Heart right ventricle (tissue), 16 donors: Measurements from ENCODE around the gene PLA2G2D. TPM values are rescaled to one million over a fixed set of nuclear protein-coding genes. Genes with fewer than 3 reads are reported as not detected.

ENCODE experiments used
- ATAC-seq, 8 donors: fragments of 200-7000 bp; cut with Tn5 transposase; one replicate each; pipeline ENCODE4 v1.9.1; 2020; ENCODE audit warnings: mild to moderate bottlenecking in 8 of 8, moderate library complexity in 8 of 8, moderate number of reproducible peaks in 1 of 8
- DNase-seq, 2 donors: peaks; one replicate each; pipeline ENCODE4 v3.0.0-alpha.2; 2020
- H3K27ac ChIP-seq, 10 donors: fragments of 200-600 bp; sonication (generic) in 2 of 10; one replicate each; pipeline versions ENCODE4 v1.5.0 to v1.8.0; 2020 to 2022; ENCODE audit warnings: mild to moderate bottlenecking in 3 of 10
- H3K27me3 ChIP-seq, 7 donors: fragments of 200-600 bp; one replicate each; pipeline ENCODE4 v1.8.0; 2021 to 2022; ENCODE audit warnings: mild to moderate bottlenecking in 2 of 7
- H3K36me3 ChIP-seq, 9 donors: fragments of 200-600 bp; sonication (generic) in 1 of 9; one replicate each; pipeline versions ENCODE4 v1.5.0 to v1.8.0; 2020 to 2022; ENCODE audit warnings: mild to moderate bottlenecking in 2 of 9
- H3K4me1 ChIP-seq, 9 donors: fragments of 200-600 bp; sonication (generic) in 1 of 9; one replicate each; pipeline versions ENCODE4 v1.5.0 to v1.8.0; 2020 to 2022; ENCODE audit warnings: mild to moderate bottlenecking in 4 of 9
- H3K4me3 ChIP-seq, 10 donors: fragments of 200-600 bp; sonication (generic) in 2 of 10; one replicate each; pipeline versions ENCODE4 v1.5.0 to v1.8.0; 2020 to 2022; ENCODE audit warnings: mild to moderate bottlenecking in 7 of 10, moderate library complexity in 2 of 10
- H3K9me3 ChIP-seq, 11 donors: fragments of 200-600 bp in 10 of 11; sonication (generic) in 2 of 11; one replicate each; pipeline versions ENCODE4 v1.5.0 to v1.8.0; 2013 to 2022; ENCODE audit warnings: mild to moderate bottlenecking in 2 of 11, control low read depth in 1 of 11, moderate library complexity in 1 of 11
- CTCF ChIP-seq, 9 donors: fragments of 200-600 bp; sonication (generic) in 2 of 9; IDR thresholded peaks; one replicate each; pipeline versions ENCODE4 v1.5.0 to v1.8.0; 2021 to 2022; ENCODE audit warnings: antibody characterized with exemption in 9 of 9, mild to moderate bottlenecking in 5 of 9, moderate library complexity in 1 of 9
- WGBS, 2 donors: extraction: QIAGEN DNeasy Blood & Tissue Kit; methylation state at CpG; one replicate each; pipeline ENCODE4 v1.1.7; 2013; ENCODE audit warnings: inconsistent platforms in 1 of 2; 5-methylcytosine and 5-hydroxymethylcytosine counted together
- intact Hi-C, 10 donors: fragments of 100-400 bp; cut with DNase I; formaldehyde crosslinking; loops; one replicate each; pipeline versions ENCODE4 v1.11.1 to v1.14.2; 2022
- polyA plus RNA-seq, 2 donors: library from polyadenylated mRNA; stranded (reverse); fragments of 200-250 nt; gene quantifications; one replicate each; pipeline ENCODE4 v1.2.3, GENCODE V29; 2013
- total RNA-seq, 10 donors: library from RNA; stranded (reverse); fragmentation: NEBNext Ultra II Directional in 3 of 10; extraction: Animal tissue kit (Norgen Biotek cat#: 25700) in 3 of 10; gene quantifications; one replicate each; pipeline versions ENCODE4 v1.2.1 to v1.2.4, GENCODE V29; 2021 to 2023
- donor health status: Arrhythmogenic right ventricular cardiomyopathy.
- donor health status: ischemic (EF 13 %, LVEDD 7.1; RV severe dilation, severe dysfunction).
- donor health status: healthy with polysubstance abuse.
- donor health status: DM: no; HTN: yes; CAD: no.
- donor health status: DM: no; HTN: no; CAD: no.
- donor health status: ischemic (EF 25% LVEDD 6.9; RV normal size, moderate dysfunction).
- donor health status: ischemic (EF 25% LVEDD 5.7; RV mildly dilated, moderate dysfunction).
- donor health status: healthy.
- donor health status: DM: yes; HTN: yes; CAD: no.
- donor health status: Ischemic cardiomyopathy.
- donor health status: ischemic (EF 35%, LVEDD 5.7; RV mildly dilated, moderate dysfunction).
- donor health status: nonischemic (EF 11% LVEDD 7.7; RV severe dilation, severe dysfunction).
- donor health status: DM: yes; HTN: yes; CAD: no.
- donor health status: PGD.
- donor health status: ischemic (EF 29% LVEDD 5.4; RV normal size, mild dysfunction).
- donor health status: nonischemic (EF 23%, LVEDD 6.1; RV moderate dilation, normal function).

PLA2G2D gene
- total and polyA plus RNA-seq, 12 donors: 1.1 TPM; not detected in 11

DNA sequence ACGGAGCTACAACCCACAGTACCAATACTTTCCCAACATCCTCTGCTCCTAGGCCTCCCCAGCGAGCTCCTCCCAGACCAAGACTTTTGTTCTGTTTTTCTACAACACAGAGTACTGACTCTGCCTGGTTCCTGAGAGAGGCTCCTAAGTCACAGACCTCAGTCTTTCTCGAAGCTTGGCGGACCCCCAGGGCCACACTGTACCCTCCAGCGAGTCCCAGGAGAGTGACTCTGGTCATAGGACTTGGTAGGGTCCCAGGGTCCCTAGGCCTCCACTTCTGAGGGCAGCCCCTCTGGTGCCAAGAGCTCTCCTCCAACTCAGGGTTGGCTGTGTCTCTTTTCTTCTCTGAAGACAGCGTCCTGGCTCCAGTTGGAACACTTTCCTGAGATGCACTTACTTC is 28.7 kb downstream of the PLA2G2D start:
- H3K4me1 ChIP-seq: peaks cover 0 to 11% (median 0%) of the 10 kb centered on the region in 9 donors
- TF ChIP-seq CTCF (IDR thresholded peaks at IDR 0.05): no peak
- H3K36me3 ChIP-seq: peaks cover 0 to 61% (median 20%) of the 10 kb centered on the region in 9 donors
- WGBS, 2 donors: 81% methylated on average over 6 of the region's 6 CpGs
- H3K27me3 ChIP-seq: no peaks in the 10 kb centered on the region
- H3K4me3 ChIP-seq: no peak overlapping the region
- ATAC-seq (no peak), DNase-seq (no peak)
- H3K9me3 ChIP-seq: no peaks in the 10 kb centered on the region
- no peak overlapping the region for H3K27ac ChIP-seq
- intact Hi-C loops: loop anchor here in 2 of 10 donors (5.0 to 10.0 kb wide), 2 partner anchors 96 to 113 kb away; partner anchors contain the start of gene PLA2G2A (in 1 of the 2)

DNA sequence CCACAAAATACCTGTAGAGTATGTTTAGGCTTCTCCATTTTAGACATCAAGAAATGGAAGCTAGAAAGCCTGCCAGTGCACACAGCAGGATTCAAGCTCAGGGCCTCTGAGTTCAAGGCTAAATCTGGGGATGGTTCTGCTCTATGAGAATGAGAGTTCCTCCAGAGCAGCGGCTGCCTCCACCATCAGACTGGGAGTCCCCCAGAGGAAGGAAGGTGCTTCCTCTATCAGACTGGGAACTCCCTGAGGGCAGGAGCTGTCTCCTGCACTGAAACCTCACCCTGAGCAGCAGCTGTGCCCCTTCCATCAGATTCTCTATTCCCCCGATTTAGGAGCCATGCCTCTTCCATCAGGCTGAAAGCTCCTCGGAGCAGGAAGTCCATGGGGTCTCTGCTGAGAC is 29.2 kb downstream of the PLA2G2D start:
- Histone ChIP-seq H3K27me3 (no peaks in the 10 kb centered on the region), H3K4me1 (peaks cover 0 to 12% (median 0%) of the 10 kb centered on the region in 9 donors), H3K36me3 (peaks cover 0 to 67% (median 20%) of the 10 kb centered on the region in 9 donors), H3K27ac (no peak overlapping the region), H3K4me3 (no peak overlapping the region), H3K9me3 (no peaks in the 10 kb centered on the region)
- no peak for DNase-seq
- intact Hi-C loops: loop anchor here in 2 of 10 donors (5.0 to 10.0 kb wide), 2 partner anchors 95 to 113 kb away; partner anchors contain the start of gene PLA2G2A (in 1 of the 2)
- TF ChIP-seq CTCF (IDR thresholded peaks at IDR 0.05): no peak
- 87 to 92% methylated on average over 3 of the region's 3 CpGs for WGBS, 2 donors
- ATAC-seq: no peak

DNA sequence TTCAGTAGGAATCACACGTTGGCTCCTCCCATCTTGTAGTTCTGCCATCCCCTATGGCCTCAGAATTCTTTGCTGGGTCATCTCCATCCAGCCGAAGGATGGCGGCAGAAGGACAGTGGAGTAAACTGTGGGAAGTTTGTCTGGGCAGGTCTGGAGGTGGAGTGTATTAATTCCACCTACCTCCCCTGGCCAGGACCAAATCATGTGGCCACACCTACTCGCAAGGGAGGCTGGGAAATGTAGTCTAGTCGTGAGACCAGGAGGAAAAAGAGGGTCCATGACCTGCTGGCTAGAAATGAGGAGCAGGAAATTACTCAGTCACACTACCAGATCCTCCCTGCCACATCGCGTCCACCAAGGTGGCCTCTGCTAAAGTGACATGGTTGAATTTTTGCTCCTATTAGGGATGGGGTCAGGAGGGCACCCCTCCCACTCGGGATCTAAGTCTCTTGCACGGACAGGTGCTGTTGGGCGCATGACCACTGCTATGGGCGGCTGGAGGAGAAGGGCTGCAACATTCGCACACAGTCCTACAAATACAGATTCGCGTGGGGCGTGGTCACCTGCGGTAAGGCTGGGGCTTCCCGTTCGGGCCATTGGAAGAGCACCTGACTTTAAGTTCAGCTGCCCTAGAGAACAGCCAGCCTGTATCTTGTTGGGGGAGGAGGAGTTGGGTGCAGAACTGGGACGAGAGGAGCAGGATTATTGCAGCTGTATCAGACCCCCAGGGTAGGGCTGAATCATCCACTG is 29.8 kb downstream of the PLA2G2D start:
- Histone ChIP-seq H3K9me3 (no peaks in the 10 kb centered on the region), H3K4me1 (peaks cover 0 to 19% (median 3%) of the 10 kb centered on the region in 9 donors), H3K27ac (no peak overlapping the region), H3K36me3 (peaks cover 0 to 71% (median 20%) of the 10 kb centered on the region in 9 donors), H3K4me3 (no peak overlapping the region), H3K27me3 (no peaks in the 10 kb centered on the region)
- ATAC-seq: no peak
- no peak for DNase-seq
- 86% methylated on average over 19 of the region's 19 CpGs for WGBS, 2 donors
- intact Hi-C loops: loop anchor here in 3 of 10 donors (5.0 to 10.0 kb wide), 4 partner anchors 55 to 115 kb away; partner anchors contain the start of gene PLA2G2A (in 2 of the 3)
- no peak for TF ChIP-seq CTCF (IDR thresholded peaks at IDR 0.05)

DNA sequence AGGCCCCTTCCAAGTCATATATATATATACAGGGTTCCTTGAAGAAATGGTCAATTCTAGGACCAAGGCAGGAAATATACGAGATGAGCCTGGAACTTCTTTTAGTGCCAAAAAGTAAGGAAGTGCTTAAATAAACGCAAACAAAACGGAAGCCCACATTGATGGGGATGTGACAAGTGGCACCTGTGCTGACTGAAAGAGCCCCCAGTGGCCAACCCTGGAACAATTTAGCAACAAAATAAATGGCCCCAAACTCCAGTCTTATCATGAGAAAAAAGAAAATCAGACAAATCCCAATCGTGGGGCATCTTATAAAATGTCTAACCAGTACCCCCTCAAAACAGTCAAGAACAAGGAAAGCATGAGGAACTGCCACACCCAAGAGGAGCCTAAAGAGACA is 31.7 kb downstream of the PLA2G2D start:
- Histone ChIP-seq H3K4me1 (peaks cover 0 to 30% (median 13%) of the 10 kb centered on the region in 9 donors), H3K27ac (no peak overlapping the region), H3K9me3 (no peaks in the 10 kb centered on the region), H3K4me3 (no peak overlapping the region), H3K27me3 (no peaks in the 10 kb centered on the region), H3K36me3 (peaks cover 0 to 80% (median 20%) of the 10 kb centered on the region in 9 donors)
- intact Hi-C loops: loop anchor here in 2 of 10 donors (10.0 kb wide), 2 partner anchors 53 to 113 kb away; partner anchors contain the start of gene PLA2G2A (in 1 of the 2)
- ATAC-seq (no peak), DNase-seq (no peak)
- 66 to 67% methylated on average over 4 of the region's 4 CpGs for WGBS, 2 donors
- TF ChIP-seq CTCF (IDR thresholded peaks at IDR 0.05): peak in 3 of 9 donors; percentile 5 to 12 (median 9)
